ENCODE measurements around the gene ANKRD24. TPM values are rescaled to one million over a fixed set of nuclear protein-coding genes. Genes with fewer than 3 reads are reported as not detected.

The ANKRD24 gene
- total RNA-seq, 4 donors from 2014 or later = 0.30 to 1.7 (median 0.61) TPM

GRCh38 chr19:4196009-4196408 lies 13.5 kb downstream of the ANKRD24 start:
- H3K4me1 ChIP-seq = peaks cover 0 to 9% (median 0%) of the 10 kb centered on the region in 4 donors
- H3K4me3 ChIP-seq = no peak overlapping the region
- 74 to 81% methylated on average over 8 of the region's 8 CpGs for WGBS, 2 donors
- TF ChIP-seq EP300 (IDR thresholded peaks at IDR 0.05) = no peak
- TF ChIP-seq CTCF (IDR thresholded peaks at IDR 0.05) = no peak
- no peak for TF ChIP-seq POLR2A (IDR thresholded peaks at IDR 0.05)
- no peaks in the 10 kb centered on the region for H3K36me3 ChIP-seq
- DNase-seq (ENCODE audit: low spot score in 2 of 2) = no peak
- H3K27ac ChIP-seq = no peak overlapping the region
- H3K27me3 ChIP-seq = peaks cover 2 to 85% of the 10 kb centered on the region in 2 donors
- H3K9me3 ChIP-seq = no peaks in the 10 kb centered on the region

- WGBS, 2 donors = 79 to 86% methylated on average over 21 to 22 of the region's 22 CpGs
- Histone ChIP-seq H3K27ac (no peak overlapping the region), H3K36me3 (no peaks in the 10 kb centered on the region), H3K9me3 (no peaks in the 10 kb centered on the region), H3K4me3 (no peak overlapping the region), H3K4me1 (peaks cover 0 to 9% (median 0%) of the 10 kb centered on the region in 4 donors), H3K27me3 (peaks cover 2 to 81% of the 10 kb centered on the region in 2 donors)
- DNase-seq (ENCODE audit: low spot score in 2 of 2) = no peak
- no peak for TF ChIP-seq CTCF (IDR thresholded peaks at IDR 0.05)
- TF ChIP-seq EP300 (IDR thresholded peaks at IDR 0.05) = no peak
- no peak for TF ChIP-seq POLR2A (IDR thresholded peaks at IDR 0.05)
Measured at GRCh38 chr19:4196587-4197148, 14.2 kb downstream of the ANKRD24 start.

- Histone ChIP-seq H3K4me1 (peaks cover 0 to 9% (median 0%) of the 10 kb centered on the region in 4 donors), H3K27me3 (peaks cover 2 to 77% of the 10 kb centered on the region in 2 donors), H3K4me3 (no peak overlapping the region), H3K27ac (no peak overlapping the region), H3K36me3 (no peaks in the 10 kb centered on the region), H3K9me3 (no peaks in the 10 kb centered on the region)
- TF ChIP-seq POLR2A (IDR thresholded peaks at IDR 0.05) (no peak), EP300 (IDR thresholded peaks at IDR 0.05) (no peak), CTCF (IDR thresholded peaks at IDR 0.05) (no peak)
- 85 to 87% methylated on average over 5 of the region's 5 CpGs for WGBS, 2 donors
- DNase-seq (ENCODE audit: low spot score in 2 of 2) = no peak
Measured at GRCh38 chr19:4197228-4197624, 14.7 kb downstream of the ANKRD24 start.

GRCh38 chr19:4197625-4198466 lies 15.4 kb downstream of the ANKRD24 start:
- Histone ChIP-seq H3K36me3 (no peaks in the 10 kb centered on the region), H3K4me1 (peaks cover 0 to 9% (median 0%) of the 10 kb centered on the region in 4 donors), H3K27me3 (peaks cover 2 to 70% of the 10 kb centered on the region in 2 donors), H3K9me3 (no peaks in the 10 kb centered on the region), H3K4me3 (peak overlapping the region in 1 of 4 donors; percentile 2), H3K27ac (no peak overlapping the region)
- WGBS, 2 donors = 21 to 26% methylated on average over 39 to 49 of the region's 70 CpGs
- TF ChIP-seq CTCF (IDR thresholded peaks at IDR 0.05) (no peak), POLR2A (IDR thresholded peaks at IDR 0.05) (no peak), EP300 (IDR thresholded peaks at IDR 0.05) (no peak)
- no peak for DNase-seq (ENCODE audit: low spot score in 2 of 2)

Data from tibial nerve (tissue), 4 donors.